Body of pancreas (tissue), 4 donors: ENCODE results near the gene BRPF1. TPM values are rescaled to one million over a fixed set of nuclear protein-coding genes. Genes with fewer than 3 reads are reported as not detected.

Source experiments
- ATAC-seq: fragments of 150-250 bp; one replicate; pipeline ENCODE4 v1.9.1; 2016
- DNase-seq, 4 donors: peaks; one replicate each; pipeline ENCODE4 v3.0.0-alpha.2; 2019
- H3K27ac ChIP-seq, 4 donors: fragments of 200-600 bp; sonication (generic); 1 replicate in 3 of 4; 2 replicates in 1 of 4; pipeline versions ENCODE4 v1.5.1 to v1.6.1; 2016 to 2019; ENCODE audit warnings: mild to moderate bottlenecking in 1 of 4, mixed read lengths in 1 of 4, moderate library complexity in 1 of 4
- H3K27me3 ChIP-seq, 2 donors: fragments of 200-600 bp; sonication (generic); one replicate each; pipeline ENCODE4 v1.6.0; 2016; ENCODE audit warnings: mild to moderate bottlenecking in 1 of 2
- H3K36me3 ChIP-seq, 2 donors: fragments of 200-600 bp; sonication (generic); replicated peaks in 1 of 2; 2 replicates each; pipeline ENCODE4 v1.5.1; 2016; ENCODE audit warnings: low read depth in 2 of 2; ENCODE audit not compliant: insufficient read depth in 1 of 2
- H3K4me1 ChIP-seq: fragments of 200-600 bp; sonication (generic); one replicate; pipeline ENCODE4 v1.6.0; 2016
- H3K4me3 ChIP-seq, 2 donors: fragments of 200-600 bp; sonication (generic); 1 replicate in 1 of 2; 2 replicates in 1 of 2; pipeline ENCODE4 v1.5.1; 2016 to 2019
- H3K9me3 ChIP-seq, 3 donors: fragments of 200-600 bp; sonication (generic); 1 replicate in 2 of 3; 2 replicates in 1 of 3; pipeline ENCODE4 v1.5.1; 2016
- CTCF ChIP-seq, 7 experiments: fragments of 450-650 bp in 4 of 7; fragments of 200-600 bp in 3 of 7; sonication (generic) in 3 of 7; IDR thresholded peaks; one replicate each; pipeline ENCODE4 v1.5.1; 2016 to 2019; ENCODE audit warnings: antibody characterized with exemption in 7 of 7
- POLR2A ChIP-seq, 3 donors: fragments of 450-650 bp; IDR thresholded peaks; one replicate each; pipeline ENCODE4 v1.6.1; 2016; ENCODE audit warnings: antibody characterized with exemption in 3 of 3, mild to moderate bottlenecking in 2 of 3
- WGBS, 2 donors: methylation state at CpG; one replicate each; pipeline ENCODE4 v1.1.5; 2017; 5-methylcytosine and 5-hydroxymethylcytosine counted together
- intact Hi-C: fragments of 100-400 bp; cut with DNase I; formaldehyde crosslinking; loops from one replicate; pipeline ENCODE4 v1.15.1; 2023
- total RNA-seq, 2 donors: library from RNA; depleted of rRNA; stranded (reverse); fragments of >200 nt; gene quantifications; one replicate each; pipeline ENCODE4 v1.1.0, GENCODE V29; 2016

The BRPF1 gene
- total RNA-seq, 2 donors from 2014 or later, result 9.6 to 10.9 TPM

GRCh38 chr3:9785602-9786001 is 54.1 kb downstream of the BRPF1 start:
- peaks cover 4 to 6% of the 10 kb centered on the region in 2 donors for H3K36me3 ChIP-seq

DNA sequence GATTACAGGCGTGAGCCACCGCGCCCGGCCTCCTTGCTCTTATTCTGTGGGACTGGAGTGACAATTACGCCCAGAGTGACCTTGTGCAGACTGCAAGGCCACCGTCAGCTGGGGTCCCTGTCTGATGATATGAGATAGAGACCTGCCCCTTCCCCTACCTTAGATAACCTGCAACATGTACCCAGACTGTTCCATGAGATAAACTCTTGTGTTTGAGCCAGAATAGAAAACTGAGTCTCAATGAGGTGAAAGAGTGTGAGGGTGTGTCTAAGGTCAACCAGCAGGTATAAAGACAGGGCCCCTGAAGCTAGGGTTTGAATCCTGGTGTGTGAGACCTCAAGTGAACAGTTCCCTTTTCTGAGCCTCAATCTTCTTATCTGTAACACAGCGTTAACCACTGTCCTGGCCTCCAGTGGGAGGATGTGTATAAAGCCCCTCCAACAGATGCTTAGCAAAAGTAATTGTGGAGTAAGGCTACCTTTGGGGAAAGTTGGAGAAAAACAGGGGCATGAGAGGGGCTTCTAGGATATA is 54.7 kb downstream of the BRPF1 start:
- Histone ChIP-seq H3K9me3 (no peaks in the 10 kb centered on the region), H3K4me1 (peaks cover 3% of the 10 kb centered on the region), H3K36me3 (peaks cover 4 to 6% of the 10 kb centered on the region in 2 donors), H3K27ac (no peak overlapping the region), H3K4me3 (no peak overlapping the region), H3K27me3 (no peaks in the 10 kb centered on the region)
- 89 to 94% methylated on average over 7 of the region's 7 CpGs for WGBS, 2 donors
- no peak for ATAC-seq
- DNase-seq, result no peak
- intact Hi-C loops, result no loop called here
- no peak for TF ChIP-seq CTCF (IDR thresholded peaks at IDR 0.05)
- no peak for TF ChIP-seq POLR2A (IDR thresholded peaks at IDR 0.05)

More at GRCh38 chr3:9785602-9786001, 54.1 kb downstream of the BRPF1 start:
- peak; percentile 30 for ATAC-seq
- Histone ChIP-seq H3K27ac (no peak overlapping the region), H3K4me3 (no peak overlapping the region), H3K4me1 (no peaks in the 10 kb centered on the region), H3K27me3 (no peaks in the 10 kb centered on the region), H3K9me3 (no peaks in the 10 kb centered on the region)
- no peak for TF ChIP-seq CTCF (IDR thresholded peaks at IDR 0.05)
- TF ChIP-seq POLR2A (IDR thresholded peaks at IDR 0.05), result no peak
- intact Hi-C loops, result no loop called here
- WGBS, 2 donors, result 61 to 64% methylated on average over 7 of the region's 7 CpGs
- DNase-seq, result no peak

GRCh38 chr3:9786825-9787669 is 55.5 kb downstream of the BRPF1 start:
- H3K9me3 ChIP-seq, result no peaks in the 10 kb centered on the region
- peaks cover 4 to 6% of the 10 kb centered on the region in 2 donors for H3K36me3 ChIP-seq
- H3K27me3 ChIP-seq, result no peaks in the 10 kb centered on the region
- TF ChIP-seq POLR2A (IDR thresholded peaks at IDR 0.05) (no peak), CTCF (IDR thresholded peaks at IDR 0.05) (peak in 3 of 7 experiments; percentile 17 to 21 (median 20))
- intact Hi-C loops, result no loop called here
- peaks cover 11% of the 10 kb centered on the region for H3K4me1 ChIP-seq
- DNase-seq, result no peak
- no peak for ATAC-seq
- WGBS, 2 donors, result 83% methylated on average over 12 to 13 of the region's 13 CpGs
- H3K4me3 ChIP-seq, result no peak overlapping the region
- no peak overlapping the region for H3K27ac ChIP-seq

- Histone ChIP-seq H3K9me3 (no peaks in the 10 kb centered on the region), H3K27ac (no peak overlapping the region), H3K36me3 (peaks cover 4 to 6% of the 10 kb centered on the region in 2 donors), H3K27me3 (no peaks in the 10 kb centered on the region), H3K4me3 (no peak overlapping the region), H3K4me1 (peaks cover 12% of the 10 kb centered on the region)
- 89 to 94% methylated on average over 6 of the region's 6 CpGs for WGBS, 2 donors
- TF ChIP-seq CTCF (IDR thresholded peaks at IDR 0.05) (no peak), POLR2A (IDR thresholded peaks at IDR 0.05) (no peak)
- DNase-seq, result no peak
- no peak for ATAC-seq
- intact Hi-C loops, result no loop called here
Measured at GRCh38 chr3:9787714-9788113, 56.2 kb downstream of the BRPF1 start.
